SU-DHL-6 (cell line): ENCODE measurements around the gene TMEM168.

Source experiments
- EZH2phosphoT487 ChIP-seq: fragments of 200-600 bp; sonication (generic), shearing (Covaris generic); conservative IDR thresholded peaks from 2 replicates; pipeline ENCODE4 v1.6.1; 2018; ENCODE audit warnings: mild to moderate bottlenecking, antibody characterized with exemption, low read length, moderate library complexity, mixed read lengths
- TF ChIP-seq, protein P1 (sequence below): fragments of 200-600 bp; sonication (generic); IDR thresholded peaks from one replicate; pipeline ENCODE4 v1.5.1; 2017; ENCODE audit warnings: antibody characterized with exemption, mild to moderate bottlenecking, low read length, moderate library complexity; ENCODE audit not compliant: insufficient read depth, poor library complexity, severe bottlenecking

DNA sequence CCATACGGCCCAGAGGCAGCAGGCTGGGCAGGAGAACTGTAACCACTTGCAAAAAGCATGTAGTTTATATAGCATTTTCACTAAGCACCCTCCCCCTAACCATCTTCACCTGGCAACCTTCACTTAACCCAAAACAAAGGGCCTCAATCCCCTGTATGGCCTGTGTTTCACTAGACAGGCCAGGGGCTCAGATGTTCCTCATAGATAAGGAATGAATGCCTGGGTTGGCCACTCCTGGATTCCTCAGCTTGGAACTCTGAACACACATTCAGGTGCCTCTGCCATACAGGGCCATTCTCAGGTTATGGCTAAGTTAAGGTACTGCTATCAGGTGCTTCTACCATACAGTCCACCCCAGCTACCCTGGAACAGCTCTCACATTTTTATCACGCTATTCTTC lies 10.3 kb upstream of the TMEM168 start:
- TF ChIP-seq, protein P1, sequence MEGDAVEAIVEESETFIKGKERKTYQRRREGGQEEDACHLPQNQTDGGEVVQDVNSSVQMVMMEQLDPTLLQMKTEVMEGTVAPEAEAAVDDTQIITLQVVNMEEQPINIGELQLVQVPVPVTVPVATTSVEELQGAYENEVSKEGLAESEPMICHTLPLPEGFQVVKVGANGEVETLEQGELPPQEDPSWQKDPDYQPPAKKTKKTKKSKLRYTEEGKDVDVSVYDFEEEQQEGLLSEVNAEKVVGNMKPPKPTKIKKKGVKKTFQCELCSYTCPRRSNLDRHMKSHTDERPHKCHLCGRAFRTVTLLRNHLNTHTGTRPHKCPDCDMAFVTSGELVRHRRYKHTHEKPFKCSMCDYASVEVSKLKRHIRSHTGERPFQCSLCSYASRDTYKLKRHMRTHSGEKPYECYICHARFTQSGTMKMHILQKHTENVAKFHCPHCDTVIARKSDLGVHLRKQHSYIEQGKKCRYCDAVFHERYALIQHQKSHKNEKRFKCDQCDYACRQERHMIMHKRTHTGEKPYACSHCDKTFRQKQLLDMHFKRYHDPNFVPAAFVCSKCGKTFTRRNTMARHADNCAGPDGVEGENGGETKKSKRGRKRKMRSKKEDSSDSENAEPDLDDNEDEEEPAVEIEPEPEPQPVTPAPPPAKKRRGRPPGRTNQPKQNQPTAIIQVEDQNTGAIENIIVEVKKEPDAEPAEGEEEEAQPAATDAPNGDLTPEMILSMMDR: no peak
- no peak for TF ChIP-seq EZH2phosphoT487
